SK-N-SH treated with all-trans-retinoic acid at 6 μM for 48 hours (cell line): Measurements from ENCODE around the gene NPBWR2.

Source experiments
- PPARA ChIP-seq: fragments of 250-450 bp; sonication (Bioruptor Pico); IDR thresholded peaks from 2 replicates; pipeline ENCODE4 v1.5.0; 2020; ENCODE audit warnings: mild to moderate bottlenecking, borderline replicate concordance
- RARB ChIP-seq: fragments of 250-450 bp; sonication (Bioruptor Pico); IDR thresholded peaks from 2 replicates; pipeline ENCODE4 v1.8.0; 2021; ENCODE audit warnings: mild to moderate bottlenecking, moderate library complexity
- SNAI2 ChIP-seq: fragments of 250-450 bp; sonication (Bioruptor Pico); IDR thresholded peaks from 2 replicates; pipeline ENCODE4 v1.5.0; 2020; ENCODE audit warnings: mild to moderate bottlenecking, moderate library complexity
- TCF4 ChIP-seq: fragments of 250-450 bp; sonication (Bioruptor Pico); IDR thresholded peaks from 2 replicates; pipeline ENCODE4 v1.8.0; 2021; ENCODE audit warnings: mild to moderate bottlenecking, moderate library complexity, borderline replicate concordance
- ZFP3 ChIP-seq: fragments of 250-450 bp; sonication (Bioruptor Pico); IDR thresholded peaks from 2 replicates; pipeline ENCODE4 v1.5.0; 2020; ENCODE audit warnings: mild to moderate bottlenecking, moderate library complexity
- ZFP30 ChIP-seq: fragments of 450-650 bp; formaldehyde crosslinking; IDR thresholded peaks from 2 replicates; pipeline ENCODE4 v1.5.0; 2022; ENCODE audit warnings: mild to moderate bottlenecking, moderate library complexity
- TF ChIP-seq, protein P1 (sequence below): fragments of 250-450 bp; sonication (Bioruptor Pico); IDR thresholded peaks from 2 replicates; pipeline ENCODE4 v1.8.0; 2020; ENCODE audit warnings: mild to moderate bottlenecking, moderate library complexity, borderline replicate concordance
- TF ChIP-seq, protein P2 (sequence below): fragments of 250-450 bp; sonication (Bioruptor Pico); IDR thresholded peaks from 2 replicates; pipeline ENCODE4 v1.5.0; 2020; ENCODE audit warnings: mild to moderate bottlenecking, moderate library complexity

DNA sequence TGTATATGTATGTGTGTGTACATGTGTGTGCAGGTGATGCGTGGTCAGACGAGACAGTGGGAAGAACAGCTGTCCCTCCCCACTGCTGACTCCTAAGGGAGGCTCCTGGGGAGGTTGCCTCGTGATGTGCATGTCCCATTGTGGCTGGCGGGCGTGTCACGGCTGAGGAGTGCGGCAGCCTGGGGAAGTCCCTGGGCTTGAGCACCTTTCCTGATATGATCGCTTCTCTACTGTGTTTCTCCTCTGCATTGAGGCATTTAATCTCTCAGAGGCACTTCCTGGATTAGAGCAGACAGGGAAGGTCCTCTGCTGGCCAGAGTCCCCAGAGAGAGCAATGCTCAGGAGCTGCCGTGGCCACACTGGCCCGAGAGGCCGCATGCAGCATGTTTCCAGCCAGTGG, 11.4 kb downstream of the NPBWR2 start:
- TF ChIP-seq RARB (CRISPR knock-in tag) (no peak), SNAI2 (CRISPR knock-in tag) (no peak), TCF4 (no peak), ZFP3 (CRISPR knock-in tag) (no peak), ZFP30 (CRISPR knock-in tag) (no peak), PPARA (no peak)
- TF ChIP-seq, protein P1, sequence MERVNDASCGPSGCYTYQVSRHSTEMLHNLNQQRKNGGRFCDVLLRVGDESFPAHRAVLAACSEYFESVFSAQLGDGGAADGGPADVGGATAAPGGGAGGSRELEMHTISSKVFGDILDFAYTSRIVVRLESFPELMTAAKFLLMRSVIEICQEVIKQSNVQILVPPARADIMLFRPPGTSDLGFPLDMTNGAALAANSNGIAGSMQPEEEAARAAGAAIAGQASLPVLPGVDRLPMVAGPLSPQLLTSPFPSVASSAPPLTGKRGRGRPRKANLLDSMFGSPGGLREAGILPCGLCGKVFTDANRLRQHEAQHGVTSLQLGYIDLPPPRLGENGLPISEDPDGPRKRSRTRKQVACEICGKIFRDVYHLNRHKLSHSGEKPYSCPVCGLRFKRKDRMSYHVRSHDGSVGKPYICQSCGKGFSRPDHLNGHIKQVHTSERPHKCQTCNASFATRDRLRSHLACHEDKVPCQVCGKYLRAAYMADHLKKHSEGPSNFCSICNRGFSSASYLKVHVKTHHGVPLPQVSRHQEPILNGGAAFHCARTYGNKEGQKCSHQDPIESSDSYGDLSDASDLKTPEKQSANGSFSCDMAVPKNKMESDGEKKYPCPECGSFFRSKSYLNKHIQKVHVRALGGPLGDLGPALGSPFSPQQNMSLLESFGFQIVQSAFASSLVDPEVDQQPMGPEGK (CRISPR knock-in tag), result no peak
- TF ChIP-seq, protein P2, sequence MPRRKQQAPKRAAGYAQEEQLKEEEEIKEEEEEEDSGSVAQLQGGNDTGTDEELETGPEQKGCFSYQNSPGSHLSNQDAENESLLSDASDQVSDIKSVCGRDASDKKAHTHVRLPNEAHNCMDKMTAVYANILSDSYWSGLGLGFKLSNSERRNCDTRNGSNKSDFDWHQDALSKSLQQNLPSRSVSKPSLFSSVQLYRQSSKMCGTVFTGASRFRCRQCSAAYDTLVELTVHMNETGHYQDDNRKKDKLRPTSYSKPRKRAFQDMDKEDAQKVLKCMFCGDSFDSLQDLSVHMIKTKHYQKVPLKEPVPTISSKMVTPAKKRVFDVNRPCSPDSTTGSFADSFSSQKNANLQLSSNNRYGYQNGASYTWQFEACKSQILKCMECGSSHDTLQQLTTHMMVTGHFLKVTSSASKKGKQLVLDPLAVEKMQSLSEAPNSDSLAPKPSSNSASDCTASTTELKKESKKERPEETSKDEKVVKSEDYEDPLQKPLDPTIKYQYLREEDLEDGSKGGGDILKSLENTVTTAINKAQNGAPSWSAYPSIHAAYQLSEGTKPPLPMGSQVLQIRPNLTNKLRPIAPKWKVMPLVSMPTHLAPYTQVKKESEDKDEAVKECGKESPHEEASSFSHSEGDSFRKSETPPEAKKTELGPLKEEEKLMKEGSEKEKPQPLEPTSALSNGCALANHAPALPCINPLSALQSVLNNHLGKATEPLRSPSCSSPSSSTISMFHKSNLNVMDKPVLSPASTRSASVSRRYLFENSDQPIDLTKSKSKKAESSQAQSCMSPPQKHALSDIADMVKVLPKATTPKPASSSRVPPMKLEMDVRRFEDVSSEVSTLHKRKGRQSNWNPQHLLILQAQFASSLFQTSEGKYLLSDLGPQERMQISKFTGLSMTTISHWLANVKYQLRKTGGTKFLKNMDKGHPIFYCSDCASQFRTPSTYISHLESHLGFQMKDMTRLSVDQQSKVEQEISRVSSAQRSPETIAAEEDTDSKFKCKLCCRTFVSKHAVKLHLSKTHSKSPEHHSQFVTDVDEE (CRISPR knock-in tag), result no peak
